ENCODE data around the gene FHIT.
"Not testable (repeated sequence)": the region's sequence is repeated elsewhere in the genome, so short reads cannot be mapped to it uniquely, and the experiment has no call there.

FHIT gene

DNA sequence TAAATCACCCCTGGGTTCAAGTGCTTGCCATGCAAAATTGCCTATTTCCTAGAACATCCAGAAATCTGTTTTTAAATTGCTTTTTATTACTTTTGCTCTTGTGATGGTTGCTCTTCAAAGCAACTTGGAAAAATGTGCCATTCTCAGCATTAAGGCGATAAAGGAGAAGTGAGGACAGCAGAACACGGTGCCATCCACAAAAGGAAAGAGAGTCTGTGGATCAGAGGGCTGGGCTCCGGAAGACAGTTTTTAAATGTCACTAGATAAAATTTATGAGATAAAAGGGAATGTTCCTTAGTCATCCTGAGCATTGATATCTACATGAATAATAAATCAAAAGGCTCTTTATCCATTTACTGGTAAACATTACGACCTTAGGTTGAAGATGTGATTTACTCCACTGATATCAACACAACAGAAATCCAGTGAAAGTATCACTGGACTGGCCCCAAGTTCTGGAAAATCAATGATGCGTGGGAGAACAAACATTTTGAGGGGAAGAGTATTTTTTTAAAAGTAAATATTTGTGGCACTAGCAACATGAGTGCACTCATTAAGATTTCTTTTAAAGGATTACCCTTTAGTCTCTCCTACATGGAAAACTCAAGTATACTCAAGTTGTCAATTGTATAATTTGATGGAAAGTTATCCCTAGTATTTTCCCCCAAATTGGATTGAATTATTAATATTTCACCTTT, 554.7 kb downstream of the FHIT start:
- no peak for DNase-seq

DNA sequence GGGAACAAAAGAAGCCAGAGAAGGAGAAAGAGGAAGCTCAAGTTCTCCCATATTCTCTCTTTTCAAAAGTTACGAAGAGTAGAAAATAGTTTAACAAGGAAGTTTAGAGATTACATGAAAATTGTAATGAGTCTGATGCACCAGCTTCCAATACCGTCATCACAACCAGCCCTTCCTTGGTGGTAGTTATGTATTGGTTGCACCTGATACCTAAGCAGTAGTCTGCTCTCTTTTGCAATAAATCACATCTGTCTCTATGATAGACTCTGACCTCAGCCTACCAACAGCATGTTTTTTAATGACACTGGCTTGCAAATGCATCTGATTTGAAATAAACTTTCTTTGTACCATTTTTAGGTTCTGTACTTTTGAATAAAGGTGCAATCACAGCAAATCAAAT, 575.8 kb downstream of the FHIT start:
- DNase-seq: no peak

DNA sequence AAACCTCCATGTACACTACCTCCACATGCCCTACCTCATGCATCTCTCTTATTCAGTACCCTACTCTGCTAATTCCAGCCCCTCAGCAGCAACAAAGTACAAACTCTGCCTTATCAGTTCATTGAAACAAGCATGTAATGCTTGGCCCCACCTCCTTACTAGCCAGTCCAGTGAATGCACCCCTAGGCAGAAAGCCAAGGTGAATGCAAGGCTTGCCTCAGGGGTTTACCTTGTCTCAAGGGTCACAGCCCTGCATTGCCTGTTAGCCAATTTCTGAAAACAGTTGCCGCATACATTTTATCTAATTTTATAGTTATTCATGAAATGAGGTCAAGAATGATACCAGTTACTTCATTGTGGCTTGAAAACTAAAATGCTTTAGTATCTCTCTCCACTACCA, 576.4 kb downstream of the FHIT start:
- DNase-seq: no peak

DNA sequence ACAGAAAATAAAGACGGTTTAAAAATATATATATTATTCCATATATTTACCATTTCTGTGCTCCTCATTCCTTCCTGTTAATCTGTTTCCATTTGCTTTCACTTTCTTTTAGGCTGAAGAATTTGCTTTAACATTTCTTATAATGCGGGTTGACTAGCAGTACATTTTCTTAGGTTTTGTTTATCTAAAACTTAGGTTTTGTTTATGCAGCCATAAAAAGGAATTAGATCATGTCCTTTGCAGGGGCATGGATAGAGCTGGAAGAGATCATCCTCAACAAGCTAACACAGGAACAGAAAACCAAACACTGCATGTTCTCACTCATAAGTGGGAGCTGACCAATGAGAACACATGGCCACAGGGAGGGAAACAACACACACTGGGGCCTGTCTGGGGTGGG, 578.1 kb downstream of the FHIT start:
- DNase-seq: no peak

DNA sequence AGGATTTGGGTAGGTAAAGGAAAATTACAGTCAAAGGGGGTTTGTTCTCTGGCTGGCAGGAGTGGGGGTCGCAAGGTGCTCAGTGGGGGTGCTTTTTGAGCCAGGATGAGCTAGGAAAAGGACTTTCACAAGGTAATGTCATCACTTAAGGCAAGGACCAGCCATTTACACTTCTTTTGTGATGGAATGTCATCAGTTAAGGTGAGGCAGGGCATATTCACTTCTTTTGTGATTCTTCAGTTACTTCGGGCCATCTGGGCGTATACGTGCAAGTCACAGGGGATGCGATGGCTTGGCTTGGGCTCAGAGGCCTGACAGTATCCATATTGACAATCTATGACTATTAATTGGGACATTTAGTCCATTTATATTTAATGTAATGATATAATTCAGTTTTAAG, 578.9 kb downstream of the FHIT start:
- DNase-seq: not testable (repeated sequence)

DNA sequence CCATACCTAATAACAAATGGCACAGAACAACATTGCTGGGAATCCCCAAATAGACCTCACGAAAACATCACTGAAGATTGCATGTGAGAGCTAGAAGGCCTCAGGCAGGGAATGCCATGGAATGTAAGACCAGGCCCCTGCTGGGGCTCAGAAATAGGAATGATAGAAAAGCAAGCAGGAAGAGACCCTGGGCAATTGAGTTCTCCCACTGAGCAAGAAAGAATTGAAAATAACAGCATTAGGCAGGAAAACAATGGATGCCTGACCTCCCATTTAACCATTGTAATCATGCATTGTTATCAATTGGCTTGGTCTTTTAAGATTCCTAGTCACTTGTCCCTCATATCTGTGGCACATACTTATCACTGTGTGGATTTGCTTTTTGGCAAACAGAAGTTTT, 581.6 kb downstream of the FHIT start:
- no peak for DNase-seq

DNA sequence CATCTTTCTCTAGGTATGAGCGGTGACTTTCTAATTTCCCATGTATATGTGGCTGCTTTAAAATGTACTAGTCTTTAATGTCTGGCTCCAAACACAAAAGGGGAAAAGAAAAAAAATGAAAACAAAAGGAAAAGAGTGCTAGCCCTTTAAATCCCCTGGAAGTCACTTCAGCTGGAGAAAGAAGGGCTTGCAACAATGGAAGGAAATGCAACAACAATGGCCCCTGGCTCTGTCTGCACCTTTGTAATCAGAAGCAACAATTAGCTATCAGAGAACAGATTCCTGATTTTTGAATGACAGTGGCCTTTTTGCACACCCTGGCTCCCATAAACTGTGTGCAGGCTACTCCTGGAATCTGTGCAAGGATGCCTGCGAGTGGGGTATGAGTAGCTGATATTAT, 591.2 kb downstream of the FHIT start:
- no peak for DNase-seq

DNA sequence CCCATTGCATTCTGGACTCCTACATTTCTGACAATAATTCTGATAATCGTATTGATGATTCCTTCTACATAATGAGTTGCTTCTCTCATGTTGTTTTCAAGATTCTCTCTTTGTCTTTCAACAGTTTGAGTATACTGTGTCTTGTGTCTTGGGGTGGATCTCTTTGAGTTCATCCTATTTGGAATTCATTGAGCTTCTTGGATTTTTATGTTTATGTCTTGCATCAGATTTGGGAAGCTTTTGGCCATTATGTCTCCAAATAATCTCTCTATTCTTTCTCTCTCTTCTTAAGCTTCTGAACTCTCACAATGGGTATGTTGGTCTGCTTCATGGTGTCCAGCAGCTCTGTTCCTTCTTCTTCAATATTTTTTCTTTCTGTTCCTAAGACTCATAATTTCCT, 592.2 kb downstream of the FHIT start:
- DNase-seq: no peak

DNA sequence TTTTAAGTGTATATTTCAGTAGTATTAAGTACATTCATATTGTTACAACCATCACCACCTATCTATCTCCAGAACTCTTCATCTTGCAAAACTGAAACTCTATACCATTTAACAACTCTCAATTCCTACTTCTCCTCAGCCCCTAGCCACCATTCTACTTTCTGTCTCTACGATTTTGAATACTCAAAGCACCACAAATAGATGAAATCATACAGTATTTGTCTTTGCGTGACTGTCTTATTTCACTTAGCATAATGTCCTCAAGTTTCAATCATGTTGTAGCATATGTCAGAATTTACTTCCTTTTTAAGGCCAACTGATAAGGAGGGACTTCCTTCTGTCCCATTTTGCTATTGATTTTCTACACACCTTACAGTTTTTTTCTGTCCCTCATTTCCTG, 593.3 kb downstream of the FHIT start:
- DNase-seq: no peak

DNA sequence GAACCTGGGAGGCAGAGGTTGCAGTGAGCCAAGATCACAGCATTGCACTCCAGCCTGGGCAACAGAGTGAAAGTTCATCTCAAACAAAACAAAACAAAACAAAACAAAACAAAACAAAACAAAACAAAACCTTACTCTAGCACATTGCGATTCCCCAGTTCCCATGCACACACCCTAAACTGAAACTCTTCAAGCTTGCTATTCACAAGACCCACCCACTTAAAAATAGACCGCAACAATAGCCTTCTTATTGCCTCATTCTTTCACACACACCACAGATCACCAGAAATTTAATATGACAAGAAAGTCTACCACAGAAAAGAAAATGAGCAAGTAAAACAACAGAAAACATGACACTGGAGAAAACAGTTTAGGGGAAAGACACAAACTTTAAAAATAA, 598.4 kb downstream of the FHIT start:
- no peak for DNase-seq

DNA sequence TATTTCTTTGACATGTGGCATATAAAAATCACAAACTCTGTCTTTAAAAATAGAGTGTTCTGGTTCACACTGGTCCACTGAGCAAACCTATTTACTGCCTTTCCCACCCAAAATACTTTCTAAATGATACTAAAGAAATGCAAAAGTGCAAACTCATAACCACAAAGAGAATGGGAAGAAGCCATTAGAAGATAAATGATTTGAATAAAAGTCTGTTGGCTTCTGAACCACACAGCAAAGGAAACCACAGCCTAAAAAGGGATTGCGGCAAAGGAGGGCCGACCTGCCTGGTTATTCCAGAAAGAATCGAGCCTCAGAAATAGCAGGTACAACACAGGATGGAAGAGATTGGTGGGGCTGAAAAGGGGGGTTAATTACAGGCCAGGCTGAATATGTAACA, 599.5 kb downstream of the FHIT start:
- DNase-seq: no peak

DNA sequence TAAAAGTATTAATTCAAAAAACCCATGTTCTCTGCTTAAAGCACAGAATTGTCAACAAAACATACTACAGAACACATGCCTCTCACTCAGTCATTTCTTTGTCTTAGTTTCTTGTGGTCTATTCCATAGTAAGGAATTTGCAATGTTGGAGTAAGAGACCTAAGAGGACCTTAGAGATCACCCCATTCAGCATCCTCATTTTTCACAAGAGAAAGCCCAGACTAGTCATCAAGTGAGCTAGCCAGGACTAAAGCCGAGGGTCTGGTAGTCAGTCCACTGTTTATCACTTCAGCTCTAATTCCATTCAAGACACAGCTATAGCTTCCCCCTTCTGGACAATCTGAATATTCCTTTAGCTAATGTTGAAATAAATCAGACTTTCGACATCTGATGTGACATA, 601.1 kb downstream of the FHIT start:
- no peak for DNase-seq

DNA sequence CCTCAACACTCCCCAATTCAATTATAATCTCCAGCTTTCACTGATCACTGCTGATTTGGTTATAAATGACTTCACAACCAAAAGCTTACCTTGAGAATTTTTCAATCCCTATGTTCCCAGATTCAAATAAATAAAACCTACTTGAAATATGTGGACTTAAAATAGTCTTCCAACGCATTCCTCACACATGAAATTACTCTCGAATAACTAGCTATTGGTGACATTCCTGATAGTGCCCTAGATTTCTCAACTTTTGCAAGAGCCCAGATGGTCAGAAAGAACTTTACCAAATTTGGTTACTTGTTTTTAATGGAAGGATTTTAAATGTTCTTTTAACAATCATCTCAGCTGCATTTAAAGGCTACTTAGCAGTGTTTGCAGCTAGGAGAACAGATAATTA, 605.5 kb downstream of the FHIT start:
- DNase-seq: no peak

DNA sequence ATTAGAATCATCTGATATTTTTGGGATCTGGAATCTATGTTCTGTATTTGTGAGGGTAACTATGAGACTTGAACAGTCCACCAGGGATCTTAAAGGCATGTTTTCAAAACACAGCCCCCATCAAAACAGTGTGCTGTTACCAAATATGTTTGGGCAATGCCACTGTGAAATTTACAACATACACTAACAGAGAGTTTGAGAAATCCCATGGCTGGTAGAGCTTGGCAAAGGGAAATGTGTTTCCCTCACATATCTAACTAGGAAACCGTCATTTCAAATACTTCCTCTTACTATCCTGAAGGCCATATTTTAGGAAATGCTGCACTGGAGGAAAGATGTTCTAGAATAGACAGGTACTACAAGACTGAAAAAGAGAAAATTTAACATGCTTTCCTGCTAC, 607.4 kb downstream of the FHIT start:
- no peak for DNase-seq

DNA sequence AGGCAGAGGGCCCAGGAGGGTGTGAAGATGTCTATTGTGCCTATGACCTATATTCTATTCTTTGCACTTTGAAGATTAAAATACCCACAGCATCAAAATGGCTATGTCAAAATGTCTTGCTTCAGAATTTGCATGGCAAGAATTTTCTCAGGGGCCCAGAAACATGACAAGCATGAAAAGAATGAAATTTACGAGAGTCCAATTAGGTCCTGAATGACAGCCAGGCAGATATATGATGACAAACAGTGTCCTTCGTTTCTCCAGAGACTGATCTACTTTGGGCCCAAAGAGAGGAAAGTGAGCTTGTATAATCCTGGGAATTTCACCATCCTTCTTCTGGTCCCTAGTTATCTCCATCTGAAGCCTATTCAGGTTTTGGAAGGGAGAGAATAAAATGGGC, 609.9 kb downstream of the FHIT start:
- DNase-seq: no peak

DNA sequence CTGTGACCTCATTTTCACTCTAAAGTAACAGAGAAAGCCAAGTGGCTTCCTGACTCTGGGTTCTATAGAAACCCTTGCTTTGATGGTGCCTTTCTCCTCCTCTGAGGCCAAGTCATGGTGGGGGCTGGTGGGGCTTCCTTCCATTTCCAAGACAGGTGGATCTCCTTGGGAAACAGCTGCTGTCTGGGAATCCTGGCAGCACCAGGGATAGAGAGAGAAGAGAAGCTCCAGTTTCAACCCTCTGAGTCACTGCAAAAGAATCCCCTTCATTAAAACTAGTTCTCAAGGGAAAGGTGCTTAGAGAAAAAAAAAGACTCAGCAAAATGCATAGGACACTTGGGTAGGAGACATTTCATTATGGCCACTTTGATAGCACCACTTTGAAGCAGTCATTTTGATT, 614.4 kb downstream of the FHIT start:
- no peak for DNase-seq

DNA sequence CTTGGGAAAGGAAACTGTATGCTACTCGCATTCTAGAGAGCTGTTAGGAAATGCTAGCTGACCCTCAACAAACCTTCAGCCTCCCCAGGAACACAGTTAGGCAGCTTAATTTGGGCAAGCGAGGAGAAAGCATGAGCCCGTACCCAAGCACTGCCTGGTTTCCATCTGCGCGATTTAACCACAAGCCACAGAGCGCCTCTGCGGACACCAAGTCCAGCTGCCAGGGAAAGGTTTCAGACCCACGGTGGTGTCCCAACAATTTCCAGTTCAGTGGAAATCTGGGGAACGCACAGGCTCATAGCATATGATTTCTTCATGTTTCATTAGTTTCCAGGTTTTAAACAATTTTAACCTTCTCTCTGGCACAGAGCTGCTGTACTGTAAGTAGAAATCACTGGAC, 617.6 kb downstream of the FHIT start:
- DNase-seq: no peak

DNA sequence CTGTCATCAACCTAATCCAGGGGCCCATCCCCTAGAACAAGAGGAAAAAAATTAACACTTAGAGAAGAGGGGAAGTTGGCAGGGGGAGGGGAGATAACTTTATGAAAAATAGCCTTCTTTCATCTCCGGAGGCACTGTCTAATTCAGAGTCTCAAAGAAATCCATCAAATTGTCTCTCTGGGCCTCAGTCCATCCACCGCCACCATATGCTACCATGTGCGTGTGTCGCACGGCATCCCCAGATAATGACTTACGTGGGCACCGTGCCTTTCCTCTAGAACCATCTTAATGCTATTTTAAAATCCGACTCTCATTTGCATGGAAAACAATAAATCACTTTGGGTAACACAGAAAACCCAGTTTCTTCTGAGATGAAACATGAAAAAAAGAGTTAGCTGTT, 619.7 kb downstream of the FHIT start:
- DNase-seq: no peak

DNA sequence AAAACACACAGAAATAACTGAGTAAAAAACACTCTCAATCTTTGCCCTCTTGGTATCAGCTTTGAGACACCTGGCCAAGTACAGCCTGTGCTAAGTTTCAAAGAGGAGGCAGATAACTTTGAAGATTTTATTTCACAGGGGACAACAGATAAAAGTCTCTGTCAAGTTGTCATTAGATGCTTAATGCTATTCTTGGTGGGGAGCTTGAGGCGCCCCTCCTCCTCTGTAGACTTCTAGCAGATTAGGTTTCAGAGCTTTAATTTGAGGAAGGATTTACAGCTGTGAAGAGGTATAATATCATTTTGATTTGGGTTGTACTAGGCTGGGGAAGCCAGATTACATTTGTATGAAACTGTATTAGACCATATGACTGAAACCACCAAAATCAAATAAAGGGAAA, 620.3 kb downstream of the FHIT start:
- DNase-seq: no peak

DNA sequence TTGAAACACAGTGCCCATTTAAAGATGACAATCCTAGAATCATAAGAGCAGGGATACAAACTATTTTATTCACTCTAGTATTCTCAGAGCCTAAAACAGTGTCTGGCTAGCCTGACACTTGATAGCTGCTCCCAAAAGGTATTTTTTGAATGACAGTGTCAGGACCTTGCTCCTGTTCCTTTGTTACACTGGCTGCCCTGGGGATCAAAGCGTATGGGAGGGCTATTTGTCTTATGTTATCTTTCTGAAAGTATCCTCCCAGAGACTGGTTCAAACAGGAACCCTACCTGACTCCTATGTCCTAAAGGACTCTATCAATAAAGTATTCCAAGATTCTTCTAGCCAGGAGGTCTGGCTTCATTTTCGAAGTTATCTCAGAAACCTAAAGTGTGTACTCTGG, 621.4 kb downstream of the FHIT start:
- DNase-seq: no peak

DNA sequence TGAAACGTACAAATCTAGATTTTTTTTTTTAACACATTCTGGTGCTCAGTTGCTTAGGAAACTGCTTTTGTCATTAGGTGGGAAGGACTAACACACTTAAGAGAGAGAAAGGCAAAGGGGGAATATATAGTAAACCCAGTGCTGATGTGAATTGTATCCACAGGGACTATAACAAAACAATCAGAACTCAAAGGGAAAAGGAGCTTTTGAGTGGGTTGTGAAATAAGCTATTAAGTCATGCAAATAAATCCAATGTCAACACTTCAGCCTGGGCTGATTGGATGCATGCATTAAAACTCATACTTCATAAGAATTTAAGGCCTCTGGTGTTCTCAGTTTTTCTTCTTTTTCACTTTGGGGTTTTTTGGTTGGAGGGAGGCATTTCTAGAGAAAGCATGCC, 628.9 kb downstream of the FHIT start:
- DNase-seq: no peak

DNA sequence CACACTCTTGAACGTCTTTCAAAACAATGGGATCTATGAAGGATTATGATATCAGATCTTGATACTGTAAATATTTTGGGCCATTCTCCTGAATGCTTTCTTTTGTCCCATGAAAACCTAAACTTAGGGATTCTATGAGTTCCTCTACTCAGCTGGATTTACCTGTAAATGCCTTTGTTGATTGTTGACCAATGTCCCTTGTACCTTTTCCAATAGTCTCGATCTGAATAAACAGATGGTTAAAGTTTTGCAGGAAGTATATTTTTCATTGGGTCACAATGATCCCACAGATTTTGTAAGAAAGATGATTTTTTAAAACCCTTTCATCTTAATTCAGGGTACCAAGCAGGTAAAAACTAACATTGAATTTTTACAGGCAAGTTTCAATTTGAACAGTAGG, 634.1 kb downstream of the FHIT start:
- no peak for DNase-seq

DNA sequence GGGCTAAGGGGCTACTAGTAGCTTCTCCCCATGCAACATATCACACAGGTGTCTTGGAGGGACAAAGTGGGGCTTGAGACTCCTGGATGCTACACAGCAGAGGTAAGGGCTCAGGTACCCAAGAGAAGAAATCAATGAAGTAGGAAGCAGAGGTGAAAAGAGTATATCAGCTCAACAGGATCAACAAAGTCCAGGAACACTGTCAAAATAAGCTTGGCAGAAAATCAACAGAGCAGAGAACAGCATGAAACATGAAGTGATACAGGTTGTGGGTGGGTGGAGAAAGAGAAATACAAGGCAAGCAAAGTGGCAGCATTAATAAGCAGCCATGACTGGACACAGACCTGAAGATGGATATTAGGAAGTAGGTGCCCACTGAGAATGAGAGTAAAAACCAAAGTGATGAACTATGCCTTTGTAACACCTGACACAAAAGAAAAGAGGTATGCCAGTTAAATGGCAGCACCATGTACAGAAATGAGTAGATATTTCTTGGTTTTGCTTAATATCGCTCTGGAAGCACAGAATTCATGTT, 637.4 kb downstream of the FHIT start:
- DNase-seq: no peak

DNA sequence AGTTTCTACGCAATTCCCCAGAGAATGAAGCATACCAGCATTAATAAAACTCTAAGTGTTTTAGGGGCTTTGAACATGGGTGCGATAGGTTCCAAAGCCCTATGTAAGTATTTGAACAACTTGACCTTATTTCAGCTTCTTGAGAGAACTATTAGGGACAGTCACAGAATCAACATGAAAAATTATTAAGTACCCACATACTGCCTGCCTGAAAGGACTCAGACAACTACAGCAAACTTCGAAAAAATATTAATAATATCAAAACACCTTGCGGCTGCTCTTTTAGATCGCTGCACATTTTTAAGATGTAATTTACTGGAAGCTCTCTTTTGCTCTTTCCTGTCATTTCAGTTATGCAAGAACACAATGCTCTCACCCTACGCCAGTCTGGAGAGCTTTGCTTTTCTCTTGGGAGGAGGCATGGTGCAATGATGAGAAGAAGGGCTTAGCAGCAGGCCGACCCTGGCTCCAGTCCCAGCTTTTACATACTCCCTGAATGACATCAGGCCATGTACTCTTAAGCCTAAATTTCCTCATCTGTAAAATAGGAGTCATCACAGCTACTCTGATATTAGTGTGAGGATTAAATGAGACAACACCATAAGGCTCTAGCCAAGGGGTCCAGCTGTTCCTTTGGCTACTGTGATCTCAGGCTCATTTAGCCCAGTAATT, 640.7 kb downstream of the FHIT start:
- no peak for DNase-seq

DNA sequence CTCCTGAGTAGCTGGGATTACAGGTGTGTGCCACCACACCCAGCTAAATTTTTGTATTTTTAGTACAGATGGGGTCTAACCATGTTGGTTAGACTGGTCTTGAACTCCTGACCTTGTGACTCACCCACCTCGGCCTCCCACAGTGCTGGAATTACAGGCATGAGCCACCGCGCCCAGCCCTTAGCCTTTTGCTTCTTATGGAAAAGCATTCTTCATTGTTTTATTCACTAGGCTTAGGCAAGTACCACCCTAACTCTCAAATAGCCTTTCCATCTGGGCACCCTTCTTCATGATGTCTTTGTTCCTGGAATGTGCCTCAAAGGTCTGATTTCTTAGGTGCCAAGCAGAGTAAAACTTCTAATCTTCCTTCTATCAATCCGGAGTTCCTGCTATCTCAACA, 641.8 kb downstream of the FHIT start:
- no peak for DNase-seq

Measured in activated CD4-positive, alpha-beta T cell treated with anti-CD3 and anti-CD28 coated beads, Interleukin-2, amount 50 U/mL, for 16 hours (primary cell).